Stimulated activated CD8-positive, alpha-beta memory T cell treated with anti-CD3 and anti-CD28 coated beads, Interleukin-15, amount 100 ng/mL, for 24 hours (primary cell): ENCODE data around the gene ERVFRD-1.

ENCODE experiments used
- DNase-seq: peaks from one replicate; pipeline ENCODE4 v3.0.0-alpha.2; 2020; ENCODE audit warnings: low read depth

ERVFRD-1 gene

GRCh38 chr6:11110921-11111768 is at the start of gene ERVFRD-1:
TSS of gene ERVFRD-1 (minus strand) at chr6:11111725. CDS start at chr6:11105310, 6,415 bp downstream.
- no peak for DNase-seq

- no peak for DNase-seq
Observed at GRCh38 chr6:11160199-11160598, 48.7 kb upstream of the ERVFRD-1 start.

GRCh38 chr6:11155589-11155988 is 44.1 kb upstream of the ERVFRD-1 start:
- DNase-seq = no peak

GRCh38 chr6:11153447-11153846 is 41.9 kb upstream of the ERVFRD-1 start:
- no peak for DNase-seq

GRCh38 chr6:11152581-11152980 is 41.1 kb upstream of the ERVFRD-1 start:
- no peak for DNase-seq

GRCh38 chr6:11151488-11151887 is 40.0 kb upstream of the ERVFRD-1 start:
- no peak for DNase-seq

GRCh38 chr6:11149551-11149950 is 38.0 kb upstream of the ERVFRD-1 start:
- no peak for DNase-seq

- no peak for DNase-seq
Observed at GRCh38 chr6:11146117-11146826, 34.7 kb upstream of the ERVFRD-1 start.

GRCh38 chr6:11144393-11144851 is 32.9 kb upstream of the ERVFRD-1 start:
- DNase-seq = peak; percentile 38

- no peak for DNase-seq
Observed at GRCh38 chr6:11143394-11144371, 32.2 kb upstream of the ERVFRD-1 start.

- DNase-seq = no peak
Observed at GRCh38 chr6:11142296-11143027, 30.9 kb upstream of the ERVFRD-1 start.

- DNase-seq = no peak
Observed at GRCh38 chr6:11141295-11141694, 29.8 kb upstream of the ERVFRD-1 start.

GRCh38 chr6:11140056-11140455 is 28.5 kb upstream of the ERVFRD-1 start:
- no peak for DNase-seq

- no peak for DNase-seq
Observed at GRCh38 chr6:11139051-11139960, 27.8 kb upstream of the ERVFRD-1 start.

- DNase-seq = no peak
Observed at GRCh38 chr6:11136809-11137208, 25.3 kb upstream of the ERVFRD-1 start.

- no peak for DNase-seq
Observed at GRCh38 chr6:11133281-11133680, 21.8 kb upstream of the ERVFRD-1 start.

- DNase-seq = no peak
Observed at GRCh38 chr6:11132194-11132888, 20.8 kb upstream of the ERVFRD-1 start.

GRCh38 chr6:11130605-11131004 is 19.1 kb upstream of the ERVFRD-1 start:
- DNase-seq = no peak

- no peak for DNase-seq
Observed at GRCh38 chr6:11129908-11130565, 18.5 kb upstream of the ERVFRD-1 start.
